HuH-7.5 (cell line): Measurements from ENCODE around the gene FAM13B.
"Not testable (repeated sequence)": the region's sequence is repeated elsewhere in the genome, so short reads cannot be mapped to it uniquely, and the experiment has no call there.

Experiments used
- DNase-seq: peaks from one replicate; pipeline ENCODE4 v3.0.0; 2011; ENCODE audit warnings: low spot score

FAM13B gene

DNA sequence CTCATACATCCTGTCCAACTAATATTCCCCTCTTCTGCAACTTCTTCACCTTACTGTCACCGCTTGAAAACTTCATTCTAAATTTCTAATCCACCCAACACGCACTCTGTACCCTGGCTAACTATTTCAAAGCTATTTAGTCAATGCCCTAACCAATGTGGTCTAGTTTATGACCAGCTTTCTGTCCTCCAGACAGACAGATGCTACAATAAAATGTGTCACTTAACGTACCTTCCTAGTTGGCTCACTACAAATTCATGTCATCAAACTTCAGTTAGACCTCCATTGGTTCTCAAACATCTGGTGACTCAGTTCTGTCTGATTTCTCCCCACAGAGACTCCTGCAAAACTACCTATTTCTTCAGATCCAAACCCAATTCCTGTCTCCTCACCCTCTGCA lies 57.7 kb downstream of the FAM13B start:
- no peak for DNase-seq

DNA sequence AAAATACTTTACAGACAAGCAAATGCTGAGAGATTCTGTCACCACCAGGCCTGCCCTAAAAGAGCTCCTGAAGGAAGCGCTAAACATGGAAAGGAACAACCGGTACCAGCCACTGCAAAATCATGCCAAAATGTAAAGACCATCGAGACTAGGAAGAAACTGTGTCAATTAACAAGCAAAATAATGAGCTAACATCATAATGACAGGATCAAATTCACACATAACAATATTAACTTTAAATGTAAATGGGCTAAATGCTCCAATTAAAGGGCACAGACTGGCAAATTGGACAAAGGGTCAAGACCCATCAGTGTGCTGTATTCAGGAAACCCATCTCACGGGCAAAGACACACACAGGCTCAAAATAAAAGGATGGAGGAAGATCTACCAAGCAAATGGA lies 62.5 kb downstream of the FAM13B start:
- DNase-seq, result not testable (repeated sequence)

DNA sequence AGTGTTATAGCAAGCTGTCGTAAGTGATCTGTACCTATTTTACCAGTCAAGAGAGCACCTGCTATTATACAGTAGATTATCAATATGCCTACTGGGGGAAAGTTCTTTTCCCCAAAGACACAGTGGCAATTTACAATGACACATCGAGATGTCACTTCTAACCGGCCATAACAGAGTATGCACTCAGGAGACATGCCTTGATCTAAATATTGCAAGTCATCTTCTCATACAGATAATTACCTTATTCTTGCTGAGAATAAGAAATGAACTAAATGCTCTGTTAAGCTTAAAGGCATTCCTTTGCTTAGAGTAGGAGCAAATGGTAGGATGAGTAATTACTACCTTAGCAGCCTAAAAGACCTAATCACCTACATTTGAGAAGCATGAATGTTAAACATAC lies 72.1 kb downstream of the FAM13B start:
- no peak for DNase-seq

DNA sequence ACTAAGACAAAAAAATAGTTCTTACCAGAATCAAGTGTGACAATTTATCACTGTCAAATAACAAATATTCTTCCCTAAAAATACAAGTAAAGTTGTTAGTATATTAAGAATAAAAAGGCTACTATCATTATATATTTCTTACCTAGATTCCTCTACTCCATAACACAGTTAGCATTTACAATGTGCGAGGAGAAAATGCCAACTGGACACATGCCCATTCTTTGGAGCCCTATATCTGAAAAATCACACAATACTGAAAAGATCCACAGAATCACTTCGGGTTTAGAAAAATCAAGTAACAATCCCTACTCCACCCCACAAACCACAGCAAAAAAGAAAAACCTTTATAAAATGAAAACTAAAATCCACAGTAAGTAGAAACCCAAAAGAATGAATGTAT lies 72.7 kb downstream of the FAM13B start:
- DNase-seq, result no peak

DNA sequence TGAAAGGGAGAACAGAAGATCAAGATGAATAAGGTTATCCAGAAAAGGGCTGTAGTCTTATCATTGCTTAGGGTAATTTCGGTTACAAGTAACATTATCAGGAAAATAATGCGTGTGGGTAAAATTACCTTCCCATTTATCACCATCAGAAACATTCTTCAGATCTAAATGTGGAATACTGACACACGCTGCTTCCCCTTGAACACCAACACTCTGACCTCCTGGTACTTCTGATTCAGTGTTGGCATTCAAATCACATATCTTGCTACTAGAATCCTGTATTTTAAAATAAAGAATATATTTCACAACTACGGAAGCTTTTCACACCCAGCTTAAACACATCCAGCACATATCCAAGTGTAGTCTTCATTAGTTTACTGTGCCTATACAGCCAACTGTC lies 73.4 kb downstream of the FAM13B start:
- DNase-seq, result no peak

DNA sequence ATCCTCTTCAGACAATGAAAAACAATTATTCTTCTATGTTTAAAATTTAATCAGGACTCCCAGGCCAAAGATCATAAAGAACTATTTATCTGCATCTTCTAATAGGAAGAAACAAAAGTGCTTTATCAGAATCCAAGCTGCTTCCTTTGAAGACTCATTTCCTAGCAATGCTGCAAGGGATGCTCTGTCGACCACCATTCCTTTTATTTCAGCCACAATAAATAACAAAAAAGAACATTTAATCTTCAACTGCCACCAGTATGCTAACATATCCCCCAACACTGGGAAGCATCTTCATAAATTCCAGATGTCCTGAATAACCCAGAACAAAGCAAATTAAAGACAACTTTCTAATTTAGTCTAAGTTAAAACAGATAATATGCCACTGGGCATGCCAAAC lies 74.9 kb downstream of the FAM13B start:
- no peak for DNase-seq

DNA sequence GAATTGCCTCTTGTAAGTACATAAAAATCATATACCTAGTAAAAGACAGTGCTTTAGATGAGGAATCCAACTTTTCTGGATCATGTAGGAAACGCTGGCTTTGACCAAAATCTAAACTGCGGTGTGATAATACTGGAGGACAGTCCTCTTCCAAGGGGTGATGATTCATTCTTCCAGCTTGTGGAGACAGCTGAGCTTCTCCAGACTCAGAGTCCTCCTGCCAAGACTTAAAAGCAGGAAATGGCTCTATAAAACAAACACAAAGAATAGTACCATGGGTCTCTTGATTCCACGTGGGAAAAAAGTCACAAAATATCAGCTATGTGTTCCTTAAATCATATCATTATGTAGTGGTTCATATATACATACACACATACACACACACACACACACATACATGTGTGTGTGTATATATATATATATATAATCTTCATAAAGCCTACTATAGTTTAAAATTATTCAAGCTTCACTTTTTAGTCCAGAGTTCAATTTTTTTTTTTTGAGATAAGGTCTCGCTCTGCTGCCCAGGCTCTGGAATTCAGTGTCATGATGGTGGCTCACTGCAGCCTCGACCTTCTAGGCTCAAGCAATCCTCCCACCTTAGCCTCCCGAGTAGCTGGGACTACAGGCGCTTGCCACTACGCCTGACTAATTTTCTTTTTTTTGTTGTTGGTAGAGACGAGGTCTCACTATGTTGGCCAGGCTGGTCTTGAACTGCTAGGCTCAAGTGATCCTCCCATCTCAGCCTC lies 78.6 kb downstream of the FAM13B start:
- DNase-seq, result no peak

DNA sequence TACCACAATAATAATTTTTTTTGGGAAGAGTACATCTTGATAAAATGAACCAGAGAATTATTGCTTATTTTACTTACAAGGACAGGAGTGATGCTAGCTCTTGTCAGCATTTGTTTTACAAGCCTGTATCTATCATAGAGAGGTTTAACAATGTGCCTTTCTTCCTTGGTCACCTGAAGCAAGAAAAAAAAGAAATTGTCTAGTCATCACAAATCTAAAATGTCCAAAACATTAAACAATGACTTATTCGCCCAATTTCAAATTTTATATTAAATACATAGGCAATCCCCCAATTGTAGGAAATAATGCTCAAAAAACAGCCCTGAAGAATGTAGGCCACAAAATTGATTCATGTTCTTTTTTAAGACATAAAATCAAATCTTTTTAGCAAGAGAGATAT lies 87.1 kb downstream of the FAM13B start:
- DNase-seq, result no peak

DNA sequence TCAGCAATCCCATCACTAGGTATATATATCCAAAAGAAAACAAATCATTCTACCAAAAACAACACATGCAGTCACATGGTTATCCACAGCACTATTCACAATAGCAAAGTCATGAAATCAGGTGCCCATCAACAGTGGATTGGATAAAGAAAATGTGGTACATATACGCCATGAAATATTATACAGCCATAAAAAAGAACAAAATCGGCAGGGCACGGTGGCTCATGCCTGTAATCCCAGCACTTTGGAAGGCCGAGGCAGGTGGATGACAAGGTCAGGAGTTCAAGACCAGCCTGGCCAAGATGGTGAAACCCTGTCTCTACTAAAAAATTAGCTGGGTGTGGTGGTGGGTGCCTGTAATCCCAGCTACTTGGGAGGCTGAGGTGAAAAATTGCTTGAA lies 88.6 kb downstream of the FAM13B start:
- DNase-seq, result not testable (repeated sequence)

DNA sequence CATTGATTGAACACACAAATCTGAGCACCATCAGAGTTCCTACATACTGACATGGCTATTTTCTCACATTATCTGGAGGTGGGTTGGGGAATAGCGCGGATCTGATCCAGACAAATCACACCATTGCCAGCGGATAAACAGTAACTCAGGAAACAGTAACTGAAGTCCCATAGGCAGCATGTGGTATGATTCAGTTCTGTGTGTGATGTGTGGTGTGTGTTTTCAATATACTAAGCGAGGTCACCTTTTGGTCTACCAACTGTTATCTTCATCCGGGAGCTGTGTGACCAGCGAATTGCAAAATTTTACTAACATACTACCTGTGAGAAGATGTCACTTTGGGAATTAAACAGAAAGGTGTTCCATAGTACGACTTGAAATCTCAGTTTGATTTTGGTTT lies 93.5 kb downstream of the FAM13B start:
- no peak for DNase-seq

DNA sequence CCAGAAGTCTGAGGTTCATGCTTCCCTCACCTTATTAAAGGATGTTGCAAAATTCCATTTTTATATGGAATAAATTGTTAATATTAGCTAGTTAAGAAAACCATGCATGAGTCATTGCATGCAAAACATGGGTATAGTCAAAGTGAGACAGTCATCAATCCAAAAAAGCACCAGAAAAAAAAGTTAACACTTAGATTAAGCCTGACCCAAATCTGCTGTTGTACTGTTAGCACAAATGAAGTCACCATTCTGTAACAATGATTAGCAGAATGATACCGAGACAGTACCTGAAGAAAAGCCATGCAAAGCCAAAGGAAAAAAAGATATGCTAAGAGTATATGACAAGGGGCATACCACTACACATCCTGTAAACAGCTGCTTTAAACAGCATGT lies 94.1 kb downstream of the FAM13B start:
- no peak for DNase-seq

DNA sequence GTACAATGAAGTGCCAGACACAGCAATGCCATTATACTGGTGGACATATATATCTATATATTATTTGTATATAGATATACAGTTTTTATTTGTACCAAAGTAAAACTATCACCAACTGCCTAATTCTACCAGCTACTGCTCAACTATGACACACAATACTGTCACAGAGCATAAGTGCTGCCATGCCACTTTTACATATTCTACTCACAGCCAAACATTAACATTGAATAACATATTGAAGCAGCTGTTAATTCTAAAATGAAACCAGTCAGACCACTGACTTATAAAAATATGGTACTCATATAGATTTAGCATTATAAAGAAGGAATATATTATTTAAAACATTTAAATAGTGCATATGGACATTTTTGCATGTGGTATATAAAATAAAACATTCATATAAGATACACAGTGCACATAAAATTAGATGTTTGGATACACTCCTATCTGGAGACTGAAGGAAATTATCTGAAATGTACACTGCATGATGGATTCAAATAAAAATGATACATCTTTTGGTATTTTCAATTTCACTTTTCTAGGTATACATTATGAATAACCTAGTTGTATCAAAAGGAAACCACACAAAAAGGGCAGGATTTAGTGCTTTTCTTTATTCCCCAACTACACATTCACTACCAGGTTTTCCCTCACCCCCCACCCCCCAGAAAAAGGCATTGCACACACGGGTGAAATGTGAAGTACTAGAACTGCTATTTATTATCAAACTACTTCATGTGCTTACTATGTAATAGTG lies 94.7 kb downstream of the FAM13B start:
- no peak for DNase-seq

DNA sequence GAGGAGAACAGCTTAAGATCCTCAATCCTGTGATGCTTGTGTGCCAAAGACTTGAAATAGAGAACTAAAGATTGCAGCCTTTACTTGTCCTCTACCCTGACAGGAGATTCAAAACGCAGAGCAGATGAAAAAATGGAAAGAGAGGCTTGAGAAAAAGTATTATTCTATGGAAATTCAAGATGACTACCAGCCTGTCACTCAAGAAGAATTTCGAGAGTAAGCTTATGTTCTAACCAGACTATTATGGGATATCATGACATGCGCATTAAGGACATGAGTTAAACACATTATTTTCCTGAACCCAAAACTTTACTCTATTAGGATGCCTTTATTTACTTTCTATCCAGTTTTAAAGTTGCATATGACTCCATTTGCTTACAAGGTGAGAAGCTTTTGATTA lies 97.2 kb downstream of the FAM13B start:
- no peak for DNase-seq

DNA sequence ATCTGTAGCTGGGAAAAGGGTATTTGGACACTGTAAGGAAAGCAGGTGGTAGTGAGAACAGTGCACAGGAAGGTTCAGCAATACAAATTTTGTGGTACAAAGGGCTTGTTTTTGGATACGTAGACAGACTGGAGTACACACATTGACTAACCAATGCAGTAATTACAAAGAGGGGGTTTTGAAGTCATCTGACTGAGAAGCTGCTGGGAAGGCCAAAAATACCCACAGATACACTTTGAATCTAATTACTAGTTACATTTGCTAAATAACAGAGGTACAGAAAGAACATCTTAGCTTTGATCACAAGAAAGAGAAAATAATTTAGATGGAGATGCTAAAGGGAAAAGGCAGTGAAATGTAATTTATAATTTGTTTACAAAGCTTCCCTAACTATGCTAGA lies 97.7 kb downstream of the FAM13B start:
- no peak for DNase-seq

DNA sequence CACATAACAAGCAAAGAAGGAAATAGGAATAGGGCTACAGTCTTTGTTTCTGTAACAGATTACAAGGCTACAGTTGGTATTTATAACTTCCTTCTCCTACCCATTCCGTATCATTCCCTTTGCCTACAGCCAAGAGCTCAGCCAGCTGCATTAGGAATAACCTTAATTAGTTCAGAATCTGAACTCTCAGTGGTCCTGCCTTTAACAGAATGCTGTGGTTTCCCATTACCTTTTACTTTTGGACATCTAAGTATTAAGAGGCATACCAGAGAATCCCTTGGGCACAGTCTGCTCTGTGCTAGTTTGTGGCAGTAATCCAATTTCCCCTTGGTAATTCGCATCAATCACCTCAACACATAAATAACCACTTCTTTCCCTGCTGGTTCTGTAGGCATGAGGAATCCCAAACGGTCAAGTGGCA lies 99.4 kb downstream of the FAM13B start:
- no peak for DNase-seq

DNA sequence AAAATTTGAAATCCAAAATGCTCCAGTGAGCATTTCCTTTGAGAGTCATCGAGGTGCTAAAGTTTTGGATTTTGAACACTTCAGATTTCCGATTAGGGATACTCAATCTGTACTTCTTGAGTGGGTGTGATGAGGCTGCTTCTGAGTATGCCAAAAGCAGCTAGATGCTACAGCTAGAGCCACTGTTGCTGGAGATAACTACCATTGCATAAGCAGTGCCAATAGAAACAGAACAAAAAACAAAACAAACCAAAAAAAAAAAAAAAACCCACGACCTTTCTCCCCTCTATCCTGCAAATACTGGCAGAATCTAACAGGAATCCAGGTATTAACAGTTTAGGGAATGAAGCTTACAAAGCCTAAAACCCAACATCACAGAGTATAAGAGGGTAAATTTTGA lies 100.1 kb downstream of the FAM13B start:
- DNase-seq, result no peak

DNA sequence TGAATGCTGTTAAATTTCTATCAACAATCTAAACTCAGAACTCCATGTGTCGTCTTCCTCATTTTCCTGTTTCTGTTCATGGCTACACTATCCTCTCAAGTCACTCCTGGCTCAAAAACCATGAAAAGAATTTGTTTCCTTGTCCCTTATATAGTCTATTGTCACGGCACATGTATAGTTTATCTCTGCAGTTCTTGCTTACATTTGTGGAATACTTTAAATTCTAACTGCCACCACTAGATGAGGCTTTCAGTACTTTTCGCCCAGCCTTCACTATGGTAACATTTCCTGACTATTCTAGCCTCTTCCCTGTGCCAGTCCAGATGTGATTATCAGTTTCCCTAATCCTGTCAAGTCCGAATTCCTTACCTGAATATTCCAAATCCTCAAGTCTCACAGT lies 109.0 kb downstream of the FAM13B start:
- no peak for DNase-seq

DNA sequence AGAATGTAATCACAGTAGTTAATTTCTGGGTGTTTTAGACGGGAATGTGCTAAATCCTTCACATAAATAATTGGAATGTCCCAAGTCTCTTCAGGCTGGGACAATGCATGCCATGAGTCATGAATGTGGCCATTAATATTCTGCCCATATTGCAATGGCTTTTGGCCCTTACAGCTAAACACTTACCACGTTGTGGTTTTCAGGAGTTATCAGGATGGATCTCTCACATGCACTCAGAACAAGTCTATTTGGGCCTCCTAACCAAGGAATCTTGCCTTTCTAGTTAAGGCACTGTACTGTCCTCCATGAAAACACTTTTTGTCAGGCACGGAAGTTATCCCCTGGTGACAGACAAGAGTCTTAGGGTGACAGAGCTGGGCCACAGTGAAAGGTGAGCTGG lies 110.9 kb downstream of the FAM13B start:
- DNase-seq, result no peak

DNA sequence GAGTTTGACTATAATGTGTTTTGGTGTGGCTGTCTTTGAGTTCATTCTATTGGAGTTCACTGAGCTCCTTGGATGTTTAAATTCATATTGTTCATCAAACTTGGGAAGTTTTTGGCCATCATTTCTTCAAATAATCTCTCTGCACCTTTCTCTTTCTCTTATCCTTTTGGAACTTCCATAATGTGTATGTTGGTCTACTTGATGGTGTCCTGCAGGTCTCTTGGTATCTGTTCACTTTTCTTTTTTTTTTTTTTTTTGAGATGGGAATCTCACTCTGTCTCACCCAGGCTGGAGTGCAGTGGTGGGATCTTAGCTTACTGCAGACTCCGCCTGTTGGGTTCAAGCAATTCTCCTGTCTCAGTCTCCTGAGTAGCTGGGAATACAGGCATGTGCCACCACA lies 116.0 kb downstream of the FAM13B start:
- no peak for DNase-seq

DNA sequence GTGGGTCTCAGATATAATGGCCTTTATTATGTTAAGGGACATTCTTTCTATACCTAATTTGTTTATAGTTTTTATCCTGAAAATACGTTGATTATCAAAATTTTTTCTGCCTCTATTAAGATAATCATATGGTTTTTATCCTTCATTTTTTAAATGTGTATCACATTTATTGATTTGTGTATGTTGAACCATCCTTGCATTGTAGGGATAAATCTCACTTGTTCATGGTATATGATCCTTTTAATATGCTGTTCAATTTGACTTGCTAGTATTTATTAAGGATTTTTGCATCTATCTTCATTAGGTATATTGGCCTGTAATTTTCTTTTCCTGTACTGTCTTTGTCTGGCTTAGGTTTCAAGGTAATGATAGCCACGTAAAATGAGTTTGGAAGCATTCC lies 118.1 kb downstream of the FAM13B start:
- DNase-seq, result no peak

DNA sequence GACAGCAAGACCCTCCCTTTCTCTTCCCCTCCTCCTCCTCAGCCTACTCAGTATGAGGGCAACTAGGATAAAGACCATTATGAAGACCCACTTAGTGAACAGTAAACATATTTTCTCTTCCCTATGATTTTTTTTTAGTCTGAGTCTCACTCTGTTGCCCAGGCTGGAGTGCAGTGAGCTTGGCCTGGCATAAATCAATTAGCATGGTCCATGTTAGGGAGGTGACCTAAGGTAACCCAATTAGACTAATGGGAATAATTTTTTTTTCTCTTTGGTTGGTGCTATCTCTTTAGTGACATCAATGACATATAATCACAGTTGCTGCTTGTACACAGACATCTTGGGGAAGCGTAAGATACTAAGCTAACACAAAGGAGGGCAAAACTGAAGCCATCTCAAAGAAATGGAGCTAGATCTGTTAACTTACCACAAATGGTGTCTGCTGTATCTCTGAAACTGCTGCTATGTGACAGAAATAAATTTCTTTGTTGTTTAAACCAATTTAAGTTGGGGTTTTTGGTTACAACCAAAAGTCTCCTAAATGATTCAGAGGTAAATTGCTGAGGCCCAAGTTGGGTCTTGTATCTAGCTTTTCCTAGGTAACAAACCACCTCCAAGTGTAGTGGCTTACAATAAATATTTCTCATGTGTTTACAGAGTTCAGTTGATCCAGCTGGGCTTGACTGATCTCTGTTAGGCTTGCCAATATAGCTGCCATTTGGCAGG lies 130.3 kb downstream of the FAM13B start:
- DNase-seq, result no peak

DNA sequence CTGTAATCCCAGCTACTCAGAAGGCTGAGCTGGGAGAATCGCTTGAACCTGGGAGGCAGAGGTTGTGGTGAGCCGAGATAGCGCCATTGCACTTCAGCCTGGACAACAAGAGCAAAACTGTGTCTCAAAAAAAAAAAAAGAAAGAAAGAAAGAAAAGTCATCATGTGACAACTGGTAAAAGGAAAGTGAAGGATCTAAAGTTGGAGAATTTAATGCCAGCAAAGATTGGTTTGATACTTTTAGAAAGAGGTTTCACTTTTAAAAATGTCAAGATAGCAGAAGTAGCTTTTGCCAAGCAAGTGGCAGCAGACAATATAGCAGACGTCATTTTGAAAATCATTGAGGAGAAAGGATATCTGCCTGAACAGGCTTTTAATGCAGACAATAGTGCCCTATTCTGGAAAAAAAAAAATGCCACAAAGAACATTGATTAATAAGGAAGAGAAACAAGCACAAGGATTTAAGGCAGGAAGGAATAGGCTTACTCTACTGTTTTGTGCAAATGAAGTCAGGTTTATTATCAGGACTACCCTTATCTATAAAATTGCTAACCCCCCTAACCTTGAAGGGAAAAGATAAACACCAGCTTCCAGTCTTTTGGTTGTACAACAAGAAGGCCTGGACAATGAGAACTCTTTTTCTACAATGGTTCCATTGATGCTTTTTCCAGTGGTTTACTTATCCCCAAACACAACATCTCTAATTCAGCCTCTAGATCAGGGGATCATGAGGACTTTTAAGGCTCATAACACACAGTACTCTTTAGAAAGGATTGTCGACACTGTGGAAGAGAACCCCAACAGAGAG lies 131.7 kb downstream of the FAM13B start:
- no peak for DNase-seq
